Measurements from ENCODE around the gene EGFR.

GRCh38 chr7:55082228-55082603 is 63.4 kb downstream of the EGFR start:
- TF ChIP-seq EZH2 (IDR thresholded peaks at IDR 0.05; ENCODE audit: borderline replicate concordance, low read length): no peak
- TF ChIP-seq CTCF (conservative IDR thresholded peaks at IDR 0.05 in 1 of 2, IDR thresholded peaks at IDR 0.05 in 1 of 2; ENCODE audit: extremely low read depth in 1 of 2, insufficient read depth in 1 of 2, low read depth in 1 of 2, low read length in 2 of 2): no peak

Measured in mammary epithelial cell (primary cell).